Skeletal muscle satellite cell (primary cell): ENCODE measurements around the gene ARHGAP25.

Experiments used
- H3K27me3 ChIP-seq: 2 replicates; pipeline ENCODE4 v1.7.0; 2013; ENCODE audit warnings: low read length; ENCODE audit not compliant: control insufficient read depth, insufficient read depth
- H3K36me3 ChIP-seq: 2 replicates; pipeline ENCODE4 v1.7.0; 2013; ENCODE audit warnings: mild to moderate bottlenecking, control low read depth, low read length; ENCODE audit not compliant: insufficient read depth
- H3K4me1 ChIP-seq: 2 replicates; pipeline ENCODE4 v1.7.0; 2013; ENCODE audit warnings: low read length; ENCODE audit not compliant: control insufficient read depth, insufficient read depth
- H3K4me2 ChIP-seq: 2 replicates; pipeline ENCODE4 v1.7.0; 2013; ENCODE audit warnings: mild to moderate bottlenecking, low read length
- H3K4me3 ChIP-seq: 2 replicates; pipeline ENCODE4 v1.7.0; 2013; ENCODE audit warnings: low read length
- H3K9ac ChIP-seq: 2 replicates; pipeline ENCODE4 v1.7.0; 2013; ENCODE audit warnings: mild to moderate bottlenecking, low read depth, low read length, moderate library complexity
- H3K9me3 ChIP-seq: replicated peaks from 2 replicates; pipeline ENCODE4 v1.7.0; 2013; ENCODE audit warnings: mild to moderate bottlenecking, control low read depth, low read length

Gene ARHGAP25

GRCh38 chr2:68762665-68763064 lies 28.1 kb downstream of the ARHGAP25 start:
- no peaks in the 10 kb centered on the region for H3K36me3 ChIP-seq
- H3K9me3 ChIP-seq: no peaks in the 10 kb centered on the region
- H3K4me3 ChIP-seq: no peak overlapping the region
- no peak overlapping the region for H3K9ac ChIP-seq
- peaks cover 9% of the 10 kb centered on the region for H3K4me1 ChIP-seq
- H3K4me2 ChIP-seq: no peak overlapping the region
- H3K27me3 ChIP-seq: peaks cover 4% of the 10 kb centered on the region

GRCh38 chr2:68764041-68764805 lies 29.6 kb downstream of the ARHGAP25 start:
- peaks cover 4% of the 10 kb centered on the region for H3K27me3 ChIP-seq
- H3K9me3 ChIP-seq: no peaks in the 10 kb centered on the region
- H3K36me3 ChIP-seq: no peaks in the 10 kb centered on the region
- H3K9ac ChIP-seq: no peak overlapping the region
- no peak overlapping the region for H3K4me3 ChIP-seq
- H3K4me1 ChIP-seq: peaks cover 9% of the 10 kb centered on the region
- no peak overlapping the region for H3K4me2 ChIP-seq

- Histone ChIP-seq H3K4me2 (no peak overlapping the region), H3K9ac (no peak overlapping the region), H3K9me3 (no peaks in the 10 kb centered on the region), H3K4me3 (no peak overlapping the region), H3K27me3 (peaks cover under 1% of the 10 kb centered on the region), H3K4me1 (peaks cover 9% of the 10 kb centered on the region), H3K36me3 (no peaks in the 10 kb centered on the region)
These were observed 30.2 kb downstream of the ARHGAP25 start for GRCh38 chr2:68764806-68765311.

GRCh38 chr2:68765739-68766375 lies 31.2 kb downstream of the ARHGAP25 start:
- no peak overlapping the region for H3K4me2 ChIP-seq
- H3K4me3 ChIP-seq: no peak overlapping the region
- no peak overlapping the region for H3K9ac ChIP-seq
- no peaks in the 10 kb centered on the region for H3K27me3 ChIP-seq
- no peaks in the 10 kb centered on the region for H3K9me3 ChIP-seq
- peaks cover 9% of the 10 kb centered on the region for H3K4me1 ChIP-seq
- no peaks in the 10 kb centered on the region for H3K36me3 ChIP-seq

GRCh38 chr2:68766376-68766845 lies 31.8 kb downstream of the ARHGAP25 start:
- Histone ChIP-seq H3K4me2 (no peak overlapping the region), H3K27me3 (no peaks in the 10 kb centered on the region), H3K4me3 (no peak overlapping the region), H3K36me3 (no peaks in the 10 kb centered on the region), H3K9me3 (no peaks in the 10 kb centered on the region), H3K9ac (no peak overlapping the region), H3K4me1 (peaks cover 9% of the 10 kb centered on the region)

GRCh38 chr2:68767031-68767961 lies 32.7 kb downstream of the ARHGAP25 start:
- Histone ChIP-seq H3K9ac (no peak overlapping the region), H3K4me3 (no peak overlapping the region), H3K9me3 (no peaks in the 10 kb centered on the region), H3K4me1 (peaks cover 9% of the 10 kb centered on the region), H3K4me2 (no peak overlapping the region), H3K27me3 (no peaks in the 10 kb centered on the region), H3K36me3 (no peaks in the 10 kb centered on the region)

GRCh38 chr2:68767996-68768395 lies 33.4 kb downstream of the ARHGAP25 start:
- Histone ChIP-seq H3K9ac (no peak overlapping the region), H3K27me3 (no peaks in the 10 kb centered on the region), H3K4me3 (no peak overlapping the region), H3K36me3 (no peaks in the 10 kb centered on the region), H3K4me2 (no peak overlapping the region), H3K9me3 (no peaks in the 10 kb centered on the region), H3K4me1 (peaks cover 9% of the 10 kb centered on the region)

GRCh38 chr2:68768461-68768860 lies 33.9 kb downstream of the ARHGAP25 start:
- no peak overlapping the region for H3K4me3 ChIP-seq
- H3K4me2 ChIP-seq: no peak overlapping the region
- no peaks in the 10 kb centered on the region for H3K27me3 ChIP-seq
- no peak overlapping the region for H3K9ac ChIP-seq
- H3K36me3 ChIP-seq: no peaks in the 10 kb centered on the region
- no peaks in the 10 kb centered on the region for H3K9me3 ChIP-seq
- H3K4me1 ChIP-seq: peaks cover 9% of the 10 kb centered on the region

GRCh38 chr2:68768951-68769350 lies 34.3 kb downstream of the ARHGAP25 start:
- H3K4me3 ChIP-seq: no peak overlapping the region
- H3K9ac ChIP-seq: no peak overlapping the region
- no peaks in the 10 kb centered on the region for H3K27me3 ChIP-seq
- no peaks in the 10 kb centered on the region for H3K36me3 ChIP-seq
- H3K4me1 ChIP-seq: peaks cover 7% of the 10 kb centered on the region
- no peaks in the 10 kb centered on the region for H3K9me3 ChIP-seq
- no peak overlapping the region for H3K4me2 ChIP-seq

- Histone ChIP-seq H3K36me3 (no peaks in the 10 kb centered on the region), H3K27me3 (no peaks in the 10 kb centered on the region), H3K4me1 (peaks cover 4% of the 10 kb centered on the region), H3K4me3 (no peak overlapping the region), H3K4me2 (no peak overlapping the region), H3K9ac (no peak overlapping the region), H3K9me3 (no peaks in the 10 kb centered on the region)
These were observed 35.1 kb downstream of the ARHGAP25 start for GRCh38 chr2:68769586-68770270.
